LHCN-M2 (cell line): ENCODE data around the gene ZNF576. TPM values are rescaled to one million over a fixed set of nuclear protein-coding genes. Genes with fewer than 3 reads are reported as not detected.
"Not testable (repeated sequence)": the region's sequence is repeated elsewhere in the genome, so short reads cannot be mapped to it uniquely, and the experiment has no call there.

ENCODE experiments used
- DNase-seq: peaks from one replicate; pipeline ENCODE4 v3.0.0-alpha.2; 2012; ENCODE audit warnings: low read depth
- total RNA-seq: library from RNA; depleted of rRNA; stranded (reverse); fragments of >200 nt; gene quantifications from 2 replicates; pipeline ENCODE4 v1.2.3, GENCODE V29; 2014

Gene ZNF576
- total RNA-seq, 1 experiment from 2014 or later = 20.3 TPM

GRCh38 chr19:43625918-43626579 lies 29.7 kb downstream of the ZNF576 start:
- no peak for DNase-seq

- DNase-seq = no peak
These were observed 30.4 kb downstream of the ZNF576 start for GRCh38 chr19:43626838-43627237.

GRCh38 chr19:43628646-43629326 lies 32.4 kb downstream of the ZNF576 start:
- no peak for DNase-seq

- no peak for DNase-seq
These were observed 35.1 kb downstream of the ZNF576 start for GRCh38 chr19:43631491-43631890.

GRCh38 chr19:43633520-43633919 lies 37.1 kb downstream of the ZNF576 start:
- no peak for DNase-seq

GRCh38 chr19:43634068-43634467 lies 37.7 kb downstream of the ZNF576 start:
- no peak for DNase-seq

GRCh38 chr19:43634506-43634871 lies 38.1 kb downstream of the ZNF576 start:
- DNase-seq = no peak

- peak; percentile 33 for DNase-seq
These were observed 38.6 kb downstream of the ZNF576 start for GRCh38 chr19:43634872-43635560.

- not testable (repeated sequence) for DNase-seq
These were observed 39.2 kb downstream of the ZNF576 start for GRCh38 chr19:43635561-43635940.

- DNase-seq = peak; percentile 13
These were observed 39.8 kb downstream of the ZNF576 start for GRCh38 chr19:43636121-43636683.

GRCh38 chr19:43638214-43638994 lies 42.0 kb downstream of the ZNF576 start:
- DNase-seq = no peak

GRCh38 chr19:43638995-43639518 lies 42.7 kb downstream of the ZNF576 start:
- no peak for DNase-seq

GRCh38 chr19:43639519-43640423 lies 43.4 kb downstream of the ZNF576 start, which contains the start of gene CADM4:
Gene CADM4, minus strand, starts transcription at chr19:43639850. Its CDS starts 60 bp downstream, at chr19:43639790.
- no peak for DNase-seq

GRCh38 chr19:43640424-43640757 lies 44.0 kb downstream of the ZNF576 start:
- no peak for DNase-seq

- DNase-seq = no peak
These were observed 44.9 kb downstream of the ZNF576 start for GRCh38 chr19:43641333-43641732.

GRCh38 chr19:43642531-43642930 lies 46.1 kb downstream of the ZNF576 start:
- no peak for DNase-seq

GRCh38 chr19:43643326-43643725 lies 46.9 kb downstream of the ZNF576 start:
- DNase-seq = peak; percentile 69

GRCh38 chr19:43644181-43644580 lies 47.8 kb downstream of the ZNF576 start:
- DNase-seq = no peak

- no peak for DNase-seq
These were observed 52.2 kb downstream of the ZNF576 start for GRCh38 chr19:43648633-43649032.

- no peak for DNase-seq
These were observed 53.1 kb downstream of the ZNF576 start for GRCh38 chr19:43649514-43649913.
